NB4 (cell line): ENCODE results near the gene SPATA31C1.

Source experiments
- POLR2A ChIP-seq: IDR thresholded peaks from 2 replicates; pipeline ENCODE4 v1.6.1; 2011; ENCODE audit warnings: mild to moderate bottlenecking; ENCODE audit not compliant: insufficient read length; ENCODE audit errors: extremely low read depth
- TF ChIP-seq, protein P1 (sequence below): IDR thresholded peaks from one replicate; pipeline ENCODE4 v1.5.1; 2012; ENCODE audit warnings: low read depth, low read length
- TF ChIP-seq, protein P2 (sequence below): IDR thresholded peaks from 2 replicates; pipeline ENCODE4 v1.6.1; 2011; ENCODE audit warnings: low read depth, low read length

DNA sequence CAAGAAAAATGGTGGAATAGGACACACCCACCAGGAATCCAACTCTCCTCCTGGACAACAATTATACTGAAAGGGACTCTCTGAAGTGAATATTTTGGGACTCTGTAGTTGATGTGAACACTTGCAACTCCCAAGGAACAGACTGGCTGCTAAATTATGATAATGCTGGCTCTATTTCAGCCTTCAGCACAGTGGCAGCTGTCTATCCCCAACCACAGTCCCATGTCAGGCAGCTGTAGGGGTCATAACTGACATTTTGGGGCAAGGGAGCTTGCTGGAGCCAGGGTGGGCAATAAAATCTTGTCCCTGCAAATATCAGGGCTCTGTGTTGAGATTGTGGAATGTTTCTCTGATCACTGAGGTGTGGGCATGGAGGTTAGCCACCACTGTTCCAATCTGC, 20.9 kb upstream of the SPATA31C1 start:
- TF ChIP-seq POLR2A = no peak
- TF ChIP-seq, protein P1, sequence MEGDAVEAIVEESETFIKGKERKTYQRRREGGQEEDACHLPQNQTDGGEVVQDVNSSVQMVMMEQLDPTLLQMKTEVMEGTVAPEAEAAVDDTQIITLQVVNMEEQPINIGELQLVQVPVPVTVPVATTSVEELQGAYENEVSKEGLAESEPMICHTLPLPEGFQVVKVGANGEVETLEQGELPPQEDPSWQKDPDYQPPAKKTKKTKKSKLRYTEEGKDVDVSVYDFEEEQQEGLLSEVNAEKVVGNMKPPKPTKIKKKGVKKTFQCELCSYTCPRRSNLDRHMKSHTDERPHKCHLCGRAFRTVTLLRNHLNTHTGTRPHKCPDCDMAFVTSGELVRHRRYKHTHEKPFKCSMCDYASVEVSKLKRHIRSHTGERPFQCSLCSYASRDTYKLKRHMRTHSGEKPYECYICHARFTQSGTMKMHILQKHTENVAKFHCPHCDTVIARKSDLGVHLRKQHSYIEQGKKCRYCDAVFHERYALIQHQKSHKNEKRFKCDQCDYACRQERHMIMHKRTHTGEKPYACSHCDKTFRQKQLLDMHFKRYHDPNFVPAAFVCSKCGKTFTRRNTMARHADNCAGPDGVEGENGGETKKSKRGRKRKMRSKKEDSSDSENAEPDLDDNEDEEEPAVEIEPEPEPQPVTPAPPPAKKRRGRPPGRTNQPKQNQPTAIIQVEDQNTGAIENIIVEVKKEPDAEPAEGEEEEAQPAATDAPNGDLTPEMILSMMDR = no peak
- TF ChIP-seq, protein P2, sequence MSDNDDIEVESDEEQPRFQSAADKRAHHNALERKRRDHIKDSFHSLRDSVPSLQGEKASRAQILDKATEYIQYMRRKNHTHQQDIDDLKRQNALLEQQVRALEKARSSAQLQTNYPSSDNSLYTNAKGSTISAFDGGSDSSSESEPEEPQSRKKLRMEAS = no peak
